Measurements from ENCODE around the gene INSIG2.
"Not testable (repeated sequence)": the region's sequence is repeated elsewhere in the genome, so short reads cannot be mapped to it uniquely, and the experiment has no call there.

The INSIG2 gene

DNA sequence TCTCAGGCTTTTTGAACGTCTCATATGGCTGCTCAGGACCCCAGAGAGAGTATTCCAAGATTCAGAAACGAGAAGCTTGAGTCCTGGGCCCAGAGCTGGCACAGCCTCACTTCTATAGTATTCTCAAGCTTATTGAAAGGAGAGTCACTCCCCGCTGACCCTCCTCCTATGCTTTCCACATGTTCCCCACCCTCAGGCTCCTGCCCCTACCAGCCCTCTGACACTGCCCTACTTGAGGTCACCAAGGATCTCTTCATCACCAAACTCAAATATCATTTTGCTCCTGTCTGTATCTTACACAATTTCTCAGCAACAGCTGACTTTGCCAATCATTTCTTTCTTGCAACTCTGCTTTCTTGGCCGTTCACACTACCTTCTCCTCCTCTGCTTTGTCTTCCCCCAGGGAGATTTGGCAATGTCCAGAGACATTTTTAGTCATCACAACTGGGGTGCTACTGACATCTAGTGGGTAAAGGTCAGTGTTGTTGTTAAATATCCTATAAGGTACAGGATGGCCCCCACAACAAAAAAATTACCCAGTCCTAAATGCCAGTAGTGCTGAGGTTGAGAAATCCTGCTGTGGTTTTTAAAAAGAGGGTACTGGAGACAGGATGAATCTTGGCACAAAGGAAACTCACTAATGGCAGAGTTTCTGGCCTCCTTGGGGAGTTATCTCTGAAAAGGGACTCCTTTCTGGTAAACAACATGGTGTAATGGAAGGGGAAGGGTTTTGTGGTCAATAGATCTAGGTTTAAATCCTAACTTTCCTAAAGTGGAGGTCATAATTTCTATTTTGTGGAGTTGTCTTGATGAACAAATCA lies 26.9 kb upstream of the INSIG2 start:
- DNase-seq, result peak; percentile 86

DNA sequence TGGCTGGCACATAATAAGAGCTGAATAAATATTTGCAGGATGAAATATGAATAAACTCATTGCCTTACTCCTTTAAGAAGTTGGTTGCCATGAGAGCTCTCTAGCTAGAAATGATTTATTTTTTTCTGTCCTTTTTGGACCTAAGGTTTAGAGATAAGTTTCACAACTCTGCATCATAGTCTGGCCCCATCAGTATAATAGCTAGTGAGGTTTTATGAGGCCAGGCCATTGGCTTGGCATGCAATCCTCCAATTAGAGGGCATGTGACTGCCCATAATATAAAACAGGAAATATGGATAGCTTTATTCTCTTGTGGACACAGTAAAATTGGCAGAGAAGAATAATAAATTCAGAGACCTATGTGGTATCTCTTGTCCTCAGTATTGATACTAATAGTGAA lies 26.2 kb upstream of the INSIG2 start:
- peak; percentile 54 for DNase-seq

DNA sequence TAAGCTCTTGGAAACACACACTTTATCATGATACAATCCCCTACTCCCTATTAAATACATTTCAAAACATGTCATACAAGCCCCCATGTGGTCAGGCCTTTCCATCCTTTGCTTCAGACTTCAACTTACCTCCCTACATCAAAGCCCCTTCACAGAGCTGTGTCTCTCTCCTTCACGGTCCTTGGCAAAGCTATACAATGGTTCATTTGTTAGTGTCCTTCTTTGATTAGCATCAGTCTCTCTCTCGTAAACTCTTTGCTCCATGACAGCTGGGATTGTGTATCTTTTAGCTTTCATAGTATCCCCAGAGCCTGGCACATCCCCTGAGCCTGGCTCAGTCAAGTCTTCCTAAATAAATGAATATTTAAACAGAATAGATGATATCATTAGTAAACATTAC lies 25.6 kb upstream of the INSIG2 start:
- DNase-seq, result no peak

DNA sequence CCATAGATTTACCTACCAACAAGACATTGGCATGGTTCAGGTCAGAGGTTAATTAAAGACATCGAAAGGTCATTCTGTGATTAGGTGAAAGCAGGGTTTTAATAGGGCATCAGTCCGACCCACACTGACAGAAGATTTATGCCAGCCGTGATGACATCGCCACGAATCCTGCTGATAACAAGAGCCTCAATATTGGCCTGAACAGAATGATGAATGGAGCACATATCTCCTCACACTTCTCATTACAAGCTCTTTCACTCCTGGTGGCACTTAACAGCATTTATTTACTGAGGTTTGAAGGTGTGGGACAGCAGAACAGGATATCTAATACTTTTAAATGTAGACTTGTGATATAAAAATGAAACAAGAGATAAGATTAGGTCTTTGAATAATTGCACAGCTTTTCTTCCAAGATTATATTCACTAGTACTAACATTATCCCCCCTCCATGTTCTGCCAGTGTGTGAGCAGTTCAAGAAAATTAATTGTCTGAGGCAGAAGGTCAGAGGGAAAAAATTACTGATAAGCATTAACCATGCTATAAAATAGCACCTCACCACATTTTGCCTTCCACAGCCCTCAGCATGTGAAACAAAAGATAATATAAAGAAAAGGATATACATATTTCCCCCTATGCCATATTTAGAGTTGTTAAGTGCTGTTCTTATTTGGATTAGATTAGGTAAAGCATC lies 23.1 kb upstream of the INSIG2 start:
- no peak for DNase-seq

DNA sequence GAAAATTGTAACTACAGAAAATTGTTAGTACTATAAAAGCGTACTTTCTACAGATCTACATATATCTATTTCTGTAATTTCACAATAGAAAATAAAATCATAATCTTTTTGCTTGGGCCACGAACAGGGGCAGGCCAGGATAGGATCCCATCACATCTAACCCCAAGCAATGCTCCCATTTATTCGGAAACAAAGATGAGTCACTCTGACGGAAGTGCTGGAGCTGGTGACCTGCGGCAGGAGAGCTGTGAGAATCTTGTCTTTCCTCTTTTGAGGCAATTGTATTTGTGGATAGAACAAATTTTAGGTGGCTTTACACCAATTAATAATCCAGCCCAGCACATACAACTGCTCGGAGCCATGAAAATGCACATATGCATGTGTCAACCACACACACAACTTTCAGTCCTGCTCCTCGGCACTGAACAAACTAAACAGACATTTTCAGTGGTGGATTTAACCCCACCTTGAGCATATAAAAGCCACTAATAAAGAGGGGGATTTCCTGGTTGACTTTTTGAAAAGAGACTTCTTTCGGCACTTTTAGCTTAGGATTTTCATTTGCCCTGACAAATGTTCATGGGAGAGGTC lies 22.3 kb upstream of the INSIG2 start:
- DNase-seq, result no peak

DNA sequence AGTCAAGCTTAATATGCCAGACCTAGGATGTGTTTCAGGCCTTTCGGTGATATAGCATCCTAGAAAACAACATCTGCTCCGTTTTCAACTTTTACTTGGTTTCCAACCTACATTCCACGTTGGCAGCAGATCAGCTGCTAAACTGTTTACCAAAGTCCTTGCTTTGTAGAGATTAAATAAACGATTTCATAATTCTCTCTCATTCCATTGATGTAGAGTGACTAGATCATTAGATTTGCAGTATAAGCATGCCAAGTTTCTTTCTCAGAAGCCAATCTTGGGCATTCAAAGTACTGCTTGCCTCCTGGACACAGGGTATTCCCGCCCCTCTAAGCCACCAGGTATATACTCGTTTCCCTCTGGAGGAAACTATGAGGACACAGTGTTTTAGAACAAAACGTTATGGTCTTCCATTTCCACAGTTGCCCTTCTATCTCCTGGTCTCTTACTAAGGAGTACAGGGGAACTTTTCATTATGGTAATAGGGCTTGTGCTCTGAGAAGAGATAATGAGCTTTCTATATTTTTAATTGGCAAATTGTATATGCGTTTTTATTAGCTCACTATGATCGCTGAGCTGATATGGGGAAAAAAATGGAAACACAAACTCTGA lies 10.5 kb upstream of the INSIG2 start:
- DNase-seq, result no peak

DNA sequence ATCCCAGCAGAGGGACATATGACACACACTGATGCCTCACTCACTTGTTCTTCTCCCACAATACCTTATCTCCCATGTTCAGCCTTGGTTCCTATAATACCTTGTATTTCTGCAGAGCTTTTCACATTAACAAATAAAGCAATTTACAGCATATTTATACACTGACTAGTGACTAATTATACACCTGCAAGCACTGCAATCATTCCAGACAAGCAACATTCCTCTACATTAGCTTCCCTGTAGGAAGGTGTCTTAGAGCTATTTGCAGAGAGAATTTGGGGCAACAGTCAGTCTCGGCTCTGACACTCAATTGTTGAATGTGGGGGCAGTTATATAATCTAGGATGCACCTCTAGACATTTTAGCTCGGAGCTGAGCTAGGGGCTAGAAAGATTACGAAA lies 9.5 kb upstream of the INSIG2 start:
- no peak for DNase-seq

DNA sequence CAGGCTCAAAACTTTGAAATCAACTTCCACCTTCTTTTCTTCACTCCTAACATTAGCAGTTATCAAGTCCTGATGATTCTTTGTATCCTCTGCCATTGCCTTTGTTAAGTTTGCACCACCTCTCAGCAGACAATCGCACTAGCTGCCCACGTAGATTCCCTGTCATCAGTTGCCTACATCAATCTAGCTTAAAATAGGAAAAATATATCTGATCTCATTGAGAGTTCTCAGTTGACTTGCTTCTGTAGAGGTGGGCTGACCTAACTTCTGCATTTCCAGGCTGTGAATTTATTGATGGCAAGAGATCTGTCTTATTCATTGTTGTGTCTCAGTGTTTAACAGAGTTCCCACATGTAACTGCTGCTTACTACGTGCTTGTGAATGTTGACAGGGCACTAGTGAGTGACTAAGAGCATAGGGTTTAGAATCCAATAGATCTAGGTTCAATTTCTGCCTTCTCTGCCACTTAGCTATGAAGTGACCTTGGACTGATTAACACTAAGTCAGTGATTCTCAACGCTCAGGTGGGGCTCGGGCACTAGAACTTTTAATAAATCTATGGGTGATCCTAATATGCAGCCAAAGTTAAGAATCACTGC lies 3.7 kb upstream of the INSIG2 start:
- DNase-seq, result no peak

DNA sequence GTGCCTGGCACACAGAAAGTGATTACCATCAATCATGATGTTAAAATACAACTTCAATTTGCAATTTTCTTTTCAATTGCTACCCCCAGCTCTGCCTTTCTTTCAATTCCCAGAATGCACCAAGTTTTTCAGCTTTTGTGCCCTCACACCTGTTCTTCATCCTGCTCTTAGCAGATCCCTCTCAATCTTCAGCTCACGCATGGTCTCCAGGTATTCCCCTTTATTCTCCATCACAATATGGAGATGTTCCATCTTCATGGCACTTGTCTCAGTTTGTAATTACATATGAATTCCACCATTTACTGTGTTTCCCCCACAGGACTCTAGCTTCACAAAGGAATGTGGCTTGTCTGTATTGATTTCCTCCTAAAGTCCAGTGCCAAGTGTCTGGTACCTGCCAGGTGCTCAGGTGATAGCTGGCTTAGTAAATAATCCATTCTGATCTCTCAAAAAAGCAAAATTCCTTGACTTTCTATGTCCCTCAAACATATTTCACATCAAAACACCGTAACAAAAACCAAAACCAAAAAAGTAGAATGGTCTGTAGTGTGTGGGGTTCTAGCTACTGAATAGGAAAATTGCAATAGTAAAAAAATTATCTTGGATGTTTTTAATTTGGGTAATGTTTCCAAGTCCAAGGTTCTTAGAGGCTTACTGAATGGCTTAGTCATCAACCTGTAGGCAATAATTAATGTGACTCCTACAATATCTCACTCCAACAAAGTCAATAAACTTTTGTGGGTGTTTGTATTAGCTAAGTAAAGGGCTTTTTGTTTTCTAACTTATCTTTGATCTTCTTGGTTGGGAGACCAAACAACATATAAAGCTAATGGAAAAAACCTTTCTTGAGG lies 2.9 kb upstream of the INSIG2 start:
- no peak for DNase-seq

DNA sequence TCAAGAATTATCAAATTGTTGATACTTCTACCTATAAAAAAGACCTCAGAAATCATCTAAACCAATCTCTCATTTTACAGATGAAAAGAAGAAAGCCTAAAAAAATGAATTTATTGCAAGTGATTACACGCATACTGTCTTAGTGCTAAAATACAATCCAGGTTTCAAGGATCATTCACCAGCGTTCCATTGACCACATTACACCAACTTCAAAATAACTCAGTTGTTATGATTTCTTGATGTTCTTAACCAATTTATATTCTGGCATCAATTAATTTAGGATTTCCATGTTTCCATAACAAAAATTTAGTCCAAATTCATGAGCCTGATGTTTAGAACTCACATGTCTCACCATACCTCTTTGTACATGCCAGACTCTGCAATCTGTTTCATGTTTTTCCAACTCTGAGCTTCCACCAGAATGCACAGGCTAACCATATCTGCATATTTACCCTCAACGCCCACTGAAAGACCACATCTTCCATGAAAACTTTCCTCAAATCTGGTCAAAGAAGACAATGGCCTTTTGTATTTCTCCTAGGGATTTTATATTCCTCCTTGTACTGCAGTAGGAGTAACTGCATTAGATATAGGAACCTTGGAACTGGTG lies 2.1 kb upstream of the INSIG2 start:
- no peak for DNase-seq

DNA sequence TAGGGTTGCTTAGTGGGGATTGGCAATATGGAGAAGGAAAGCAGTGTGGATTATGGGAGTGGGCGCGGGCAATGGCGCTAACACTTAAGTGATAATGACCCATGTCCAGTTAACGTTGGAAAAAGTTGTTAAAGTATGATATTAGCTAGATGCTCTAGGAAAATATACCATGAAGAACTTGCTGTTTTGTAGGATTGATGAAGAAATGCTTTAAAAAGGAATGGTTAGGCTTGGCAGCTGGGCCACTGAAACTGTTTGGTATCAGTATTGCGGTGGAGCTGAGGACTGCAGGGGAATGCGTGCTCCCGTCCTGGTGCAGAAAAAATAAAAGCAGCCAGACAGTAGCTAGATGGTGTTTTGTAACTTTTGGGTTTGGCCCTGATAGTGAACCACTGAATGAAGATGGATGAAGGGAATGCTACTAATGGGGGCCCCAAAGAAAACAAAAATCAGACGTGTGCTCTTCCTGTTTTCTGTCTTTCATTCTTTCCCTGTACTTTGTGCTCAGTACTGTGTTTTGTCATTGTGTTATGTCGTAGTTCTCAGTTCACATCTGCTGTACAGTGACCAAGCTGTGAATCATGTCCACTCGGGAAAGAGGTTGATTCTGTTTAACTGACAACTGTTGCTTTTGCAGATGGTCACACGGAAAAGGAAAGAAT lies 999 bp downstream of the INSIG2 start:
- DNase-seq, result peak; percentile 41

DNA sequence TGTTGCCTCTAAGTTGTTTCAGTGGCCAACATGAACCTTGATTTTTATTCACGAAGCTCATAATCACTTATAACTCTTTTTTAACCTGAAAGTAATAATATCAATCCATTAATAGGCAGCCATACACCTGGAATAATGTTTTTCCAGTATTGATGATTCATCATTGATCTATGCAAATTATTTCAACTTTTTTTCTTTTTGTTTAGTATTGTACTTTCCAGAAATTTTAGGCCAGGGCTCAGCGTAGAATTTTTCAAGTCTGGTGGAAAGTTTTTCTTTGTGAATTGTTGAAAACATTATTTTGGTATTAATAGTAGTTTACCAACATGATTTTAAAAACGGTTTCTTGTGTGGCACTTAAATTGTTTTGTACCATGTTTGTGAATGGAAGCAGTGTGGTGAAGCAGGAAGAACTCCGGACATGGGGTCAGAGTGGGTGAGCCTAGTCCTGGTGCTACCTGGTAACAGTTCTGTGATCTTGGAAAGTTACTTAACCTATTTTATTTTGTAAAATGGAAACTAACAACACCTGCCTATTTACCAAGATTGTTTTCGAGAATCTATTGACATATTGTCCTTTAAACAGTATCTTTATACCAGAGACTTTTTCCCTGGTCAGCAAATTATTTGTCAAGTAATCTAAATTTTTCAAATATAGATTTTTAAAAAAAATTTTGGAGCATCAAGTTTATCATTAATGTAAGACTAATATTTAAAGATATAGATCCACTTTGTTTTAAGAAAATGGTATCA lies 2.3 kb downstream of the INSIG2 start:
- no peak for DNase-seq

DNA sequence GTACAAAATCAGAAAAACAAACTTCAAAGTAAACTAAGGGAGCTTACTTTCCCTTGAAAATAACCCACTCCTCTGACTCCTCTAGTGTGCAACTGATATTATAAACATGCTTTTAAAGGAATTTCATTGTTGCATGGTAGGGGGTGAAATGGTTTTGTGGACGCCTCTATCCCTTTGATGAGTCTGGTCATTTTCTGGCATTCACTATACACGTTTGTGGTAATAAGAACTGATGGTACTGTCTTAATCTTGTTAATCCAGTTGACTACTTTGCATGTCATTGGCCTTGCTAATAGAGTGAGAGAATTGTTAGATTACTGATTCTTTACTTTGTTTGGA lies 2.8 kb downstream of the INSIG2 start:
- no peak for DNase-seq

DNA sequence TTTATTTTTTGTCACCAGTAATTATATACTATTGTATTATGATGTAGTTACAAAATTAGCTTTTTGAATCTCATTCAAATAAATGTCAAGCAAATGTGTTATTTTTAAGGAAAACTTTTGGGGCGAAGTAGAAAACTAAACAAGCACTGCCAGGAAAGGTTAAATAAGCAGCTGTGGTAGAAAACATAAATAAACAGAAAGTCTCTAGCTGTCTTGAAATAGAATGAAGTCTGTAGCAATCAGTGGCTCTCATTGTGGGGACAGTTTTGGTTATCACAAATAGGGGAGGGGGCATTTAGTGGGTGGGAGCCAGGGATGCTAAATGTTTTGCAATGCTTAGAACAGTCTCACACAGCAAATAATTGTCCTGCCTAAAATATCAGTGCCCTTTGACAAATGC lies 3.4 kb downstream of the INSIG2 start:
- DNase-seq, result no peak

DNA sequence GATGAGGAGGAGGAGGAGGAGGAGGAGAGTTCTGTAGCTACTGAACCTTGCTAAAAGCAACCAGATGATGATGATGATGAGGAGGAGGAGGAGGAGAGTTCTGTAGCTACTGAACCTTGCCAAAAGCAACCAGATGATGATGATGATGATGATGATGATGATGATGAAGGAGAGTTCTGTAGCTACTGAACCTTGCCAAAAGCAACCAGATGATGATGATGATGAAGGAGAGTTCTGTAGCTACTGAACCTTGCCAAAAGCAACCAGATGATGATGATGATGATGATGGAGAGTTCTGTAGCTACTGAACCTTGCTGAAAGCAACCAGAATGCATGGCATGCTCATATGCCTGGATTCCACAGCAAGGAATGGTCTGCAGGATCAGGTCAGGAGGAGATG lies 5.8 kb downstream of the INSIG2 start:
- DNase-seq, result not testable (repeated sequence)

DNA sequence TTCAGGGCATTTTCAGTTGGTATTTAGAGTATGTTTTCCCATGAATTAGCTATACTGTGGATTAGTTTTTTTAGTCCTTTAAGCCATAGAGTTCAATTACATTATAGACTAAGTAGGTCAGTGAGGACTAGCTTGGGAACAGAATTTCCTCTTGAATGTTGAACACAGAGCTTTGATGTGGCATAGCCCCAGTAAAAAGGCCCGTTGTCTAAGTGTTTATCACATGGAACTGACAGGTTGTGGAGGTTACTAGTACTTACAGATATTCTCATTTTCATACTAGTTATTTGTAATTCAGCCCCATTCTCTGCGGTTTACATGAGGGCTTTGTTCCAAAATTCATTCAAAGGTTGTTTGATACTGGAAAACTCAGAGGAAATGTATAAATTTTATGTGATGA lies 6.2 kb downstream of the INSIG2 start:
- DNase-seq, result no peak

DNA sequence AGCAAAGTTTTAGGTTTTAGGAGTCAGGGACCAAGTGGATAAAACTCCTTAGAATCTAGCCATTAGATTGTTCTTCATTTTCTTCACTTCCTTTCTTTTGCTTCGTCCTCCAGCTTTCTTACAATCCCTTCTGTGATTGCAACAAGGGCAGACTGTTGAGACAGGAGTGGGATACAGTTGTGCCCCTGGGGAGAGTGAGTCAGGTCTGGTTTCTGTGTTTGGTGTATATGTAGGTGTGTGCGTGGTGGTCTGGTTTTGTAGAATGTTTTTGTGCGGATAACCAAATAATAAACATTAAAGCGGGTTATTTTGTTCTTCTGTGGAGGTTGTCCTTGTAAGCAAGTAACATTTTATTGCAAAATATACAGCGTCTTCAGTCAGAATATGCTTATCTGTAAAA lies 7.3 kb downstream of the INSIG2 start:
- peak; percentile 38 for DNase-seq

DNA sequence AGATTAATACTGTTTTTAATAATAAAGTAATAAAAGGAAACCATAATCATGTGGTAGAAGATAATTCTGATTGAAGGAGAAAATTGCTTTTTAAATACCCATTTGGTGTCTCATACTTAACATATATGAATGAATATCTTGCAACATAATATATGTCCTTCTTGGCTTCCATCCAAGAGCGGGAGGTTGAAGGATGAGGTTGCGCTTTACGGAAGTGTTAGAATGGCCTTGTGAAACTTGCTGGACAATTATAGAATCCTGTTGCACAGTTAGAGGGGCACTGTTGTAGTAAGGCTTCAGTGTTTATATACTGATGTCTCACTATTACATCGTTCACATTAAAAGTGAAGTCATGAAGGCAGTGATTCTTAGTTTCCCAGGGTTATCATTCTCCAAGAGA lies 9.4 kb downstream of the INSIG2 start:
- peak; percentile 56 for DNase-seq

DNA sequence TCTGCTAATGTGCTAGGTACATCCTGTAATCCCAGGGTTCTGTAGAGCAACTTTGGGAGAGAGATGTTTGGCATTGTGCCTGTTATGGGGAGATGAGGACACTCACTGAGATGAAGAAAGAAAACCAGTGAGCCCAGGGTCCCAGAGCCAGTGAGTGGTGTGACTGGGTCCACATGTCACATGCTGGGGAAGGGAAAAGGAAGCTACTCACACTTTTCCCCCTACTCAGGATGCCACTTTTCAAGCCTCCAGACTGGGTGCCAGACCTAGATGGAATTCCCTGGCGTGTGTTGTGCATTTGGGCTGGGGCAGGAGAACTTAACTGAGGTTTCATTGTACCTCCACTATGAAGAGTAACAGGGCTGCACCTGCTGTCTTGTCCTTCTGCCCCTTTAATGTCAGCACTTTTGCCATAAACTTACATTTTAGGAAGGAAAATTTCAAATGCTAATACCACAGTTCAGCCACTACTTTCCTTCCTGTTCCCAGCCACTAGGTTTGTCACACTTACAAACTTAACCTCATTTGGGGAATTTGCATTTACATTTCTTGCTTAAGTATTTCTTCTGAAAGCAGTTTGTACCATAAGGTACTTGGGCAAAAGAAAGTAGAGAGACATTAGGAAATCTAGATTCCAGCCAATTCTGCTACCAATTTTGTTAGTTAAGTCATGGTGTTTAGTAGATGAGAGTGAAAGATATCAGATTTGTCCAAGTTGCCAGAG lies 10.2 kb downstream of the INSIG2 start:
- DNase-seq, result no peak

Measured in fibroblast of upper back skin (primary cell).